HG02678 (cell line): ENCODE measurements around the gene CLIP4.

Experiments
- ATAC-seq: cut with Tn5 transposase; IDR thresholded peaks from one replicate; pipeline ENCODE4 v1.9.1; 2021; ENCODE audit warnings: mild to moderate bottlenecking, moderate library complexity; ENCODE audit not compliant: unreplicated experiment

Gene CLIP4

DNA sequence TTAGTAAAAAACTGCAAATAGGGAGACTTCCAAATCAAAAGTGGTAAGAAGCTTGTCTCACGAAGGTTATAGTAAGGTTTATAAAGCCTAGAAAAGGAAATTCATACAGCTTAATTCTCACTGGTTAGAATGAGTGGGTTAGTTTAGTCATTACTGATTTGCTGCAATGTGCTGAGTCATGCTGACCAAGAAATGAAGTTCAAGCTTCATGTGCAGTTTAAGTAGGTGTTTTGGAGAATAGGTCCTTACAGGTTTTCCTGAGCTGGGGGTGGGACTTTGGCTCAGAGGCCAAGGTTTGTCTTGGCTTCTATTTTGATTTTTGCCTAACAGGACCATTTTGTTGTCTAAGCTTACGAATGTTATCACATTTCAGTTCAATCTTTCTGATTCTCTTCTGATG, 15.1 kb downstream of the CLIP4 start:
- peak; percentile 76 for ATAC-seq

DNA sequence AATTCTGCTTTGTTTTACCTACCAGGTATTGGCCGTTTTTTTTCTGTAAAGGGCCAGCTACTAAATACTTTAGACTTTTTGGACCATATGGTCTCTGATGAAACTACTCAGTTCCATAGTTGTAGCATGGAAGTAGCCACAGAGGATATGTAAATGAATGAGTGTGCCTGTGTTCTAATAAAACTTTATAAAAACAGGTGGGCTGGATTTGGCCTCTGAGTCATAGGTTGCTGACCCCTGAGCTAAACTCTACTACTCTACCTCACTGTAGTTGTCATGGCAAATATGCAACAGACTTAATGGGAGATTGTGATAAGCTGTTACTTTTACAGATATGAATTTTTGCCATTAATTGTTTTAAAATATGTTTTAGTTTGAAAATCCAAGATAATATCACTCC, 19.7 kb downstream of the CLIP4 start:
- no peak for ATAC-seq

GRCh38 chr2:29139152-29139551, 23.9 kb downstream of the CLIP4 start:
- no peak for ATAC-seq

GRCh38 chr2:29139731-29140130, 24.5 kb downstream of the CLIP4 start:
- no peak for ATAC-seq

GRCh38 chr2:29143657-29144056, 28.4 kb downstream of the CLIP4 start:
- no peak for ATAC-seq

- no peak for ATAC-seq
These were observed 31.0 kb downstream of the CLIP4 start for GRCh38 chr2:29146197-29146596.

- ATAC-seq, result no peak
These were observed 32.7 kb downstream of the CLIP4 start for GRCh38 chr2:29147963-29148362.

- ATAC-seq, result no peak
These were observed 39.4 kb downstream of the CLIP4 start for GRCh38 chr2:29154610-29155009.

GRCh38 chr2:29155578-29155977, 40.4 kb downstream of the CLIP4 start:
- no peak for ATAC-seq

GRCh38 chr2:29157131-29157530, 41.9 kb downstream of the CLIP4 start:
- no peak for ATAC-seq

DNA sequence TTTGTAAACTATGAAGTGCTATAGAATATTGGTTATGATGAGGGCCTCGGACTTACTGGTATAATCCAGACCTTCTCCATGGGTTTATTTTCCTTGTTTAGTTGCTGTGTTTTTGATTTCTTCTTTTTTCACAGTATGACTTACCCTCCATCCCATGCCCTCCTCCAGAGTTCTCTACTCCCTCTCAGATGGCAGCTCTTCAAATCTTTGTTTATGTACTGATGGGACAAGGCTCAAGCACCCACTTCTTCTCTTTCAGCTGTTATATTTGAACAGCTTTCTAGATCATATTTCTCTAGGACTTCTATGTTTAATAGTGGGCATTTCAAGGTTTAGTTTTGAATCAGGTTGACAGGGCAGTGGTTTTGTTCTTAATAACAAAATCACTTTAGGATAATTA, 43.9 kb downstream of the CLIP4 start:
- ATAC-seq, result no peak

- ATAC-seq, result no peak
These were observed 45.0 kb downstream of the CLIP4 start for GRCh38 chr2:29160184-29160583.

DNA sequence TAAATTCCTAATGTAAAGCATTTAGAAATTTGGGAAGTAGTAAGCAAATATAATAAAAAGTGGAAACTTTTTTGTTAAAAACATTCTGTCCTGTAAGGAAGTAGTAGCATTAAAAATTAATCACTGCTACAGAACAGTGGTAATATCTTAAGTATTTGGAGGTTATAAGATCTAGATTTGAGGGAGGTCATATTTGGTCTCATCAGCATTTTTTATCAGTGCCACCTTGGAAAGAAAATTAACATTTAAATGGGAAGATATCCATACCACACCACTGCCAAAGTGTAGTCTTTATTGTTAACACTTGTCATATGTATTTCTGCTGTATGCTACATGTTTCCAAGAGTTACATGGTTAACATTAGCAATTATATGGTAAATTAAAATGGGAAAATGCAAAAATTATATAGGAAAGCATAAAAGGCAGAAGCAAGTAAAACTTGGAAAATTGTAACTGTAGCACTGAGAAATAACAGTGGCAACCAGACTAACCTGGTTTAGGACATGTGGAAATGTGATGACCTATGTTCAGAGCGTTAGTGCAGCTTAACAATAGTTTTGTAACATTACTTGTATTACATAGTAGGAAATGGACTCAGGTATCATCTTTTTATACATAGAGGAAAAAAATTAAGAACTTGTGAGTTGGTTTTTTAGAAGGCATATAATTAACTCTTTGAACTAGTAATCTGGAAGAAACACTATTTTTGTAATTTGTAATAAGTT, 47.2 kb downstream of the CLIP4 start:
- no peak for ATAC-seq

GRCh38 chr2:29164091-29164846, 49.1 kb downstream of the CLIP4 start:
- ATAC-seq, result no peak

DNA sequence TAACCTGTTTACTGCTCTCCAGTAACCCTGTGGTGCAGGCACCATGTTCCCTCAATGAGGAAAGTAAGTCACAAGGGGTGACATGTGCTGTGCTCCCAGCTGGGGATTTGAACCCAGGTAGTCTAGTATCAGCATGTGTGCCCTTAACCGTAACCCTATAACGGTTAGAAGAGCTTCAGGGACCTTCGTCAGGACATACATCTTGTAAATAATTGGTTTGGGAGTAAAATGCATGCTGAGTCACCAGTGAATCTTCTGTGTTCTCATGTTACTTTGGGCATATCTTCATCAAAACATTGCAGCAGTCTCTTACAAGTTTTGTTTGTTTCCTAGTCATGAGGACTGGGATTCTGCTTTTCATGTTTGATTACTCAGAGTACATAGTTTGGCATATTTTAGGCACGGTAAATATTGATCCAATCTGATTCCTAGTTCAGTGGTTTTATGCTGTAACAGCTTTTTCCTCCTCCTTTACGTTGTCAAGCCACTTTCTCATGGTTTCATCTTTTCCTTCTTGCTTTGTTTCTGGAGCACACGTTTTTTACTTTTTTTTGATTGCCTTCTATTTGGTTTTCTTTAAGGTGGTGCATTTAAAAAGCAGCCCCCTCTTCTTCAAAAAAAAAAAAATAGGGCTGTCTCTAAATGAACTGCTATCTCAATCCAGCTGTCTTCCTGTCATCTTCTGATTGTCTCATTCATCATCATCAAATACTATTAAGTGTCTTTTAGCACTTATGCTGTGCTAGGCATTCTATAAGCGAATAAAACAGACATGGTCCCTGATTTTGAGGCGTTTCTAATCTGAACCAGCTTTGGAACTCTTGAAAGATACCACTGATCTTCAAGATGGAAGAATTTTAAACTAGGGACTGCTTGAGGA, 50.4 kb downstream of the CLIP4 start:
- no peak for ATAC-seq

DNA sequence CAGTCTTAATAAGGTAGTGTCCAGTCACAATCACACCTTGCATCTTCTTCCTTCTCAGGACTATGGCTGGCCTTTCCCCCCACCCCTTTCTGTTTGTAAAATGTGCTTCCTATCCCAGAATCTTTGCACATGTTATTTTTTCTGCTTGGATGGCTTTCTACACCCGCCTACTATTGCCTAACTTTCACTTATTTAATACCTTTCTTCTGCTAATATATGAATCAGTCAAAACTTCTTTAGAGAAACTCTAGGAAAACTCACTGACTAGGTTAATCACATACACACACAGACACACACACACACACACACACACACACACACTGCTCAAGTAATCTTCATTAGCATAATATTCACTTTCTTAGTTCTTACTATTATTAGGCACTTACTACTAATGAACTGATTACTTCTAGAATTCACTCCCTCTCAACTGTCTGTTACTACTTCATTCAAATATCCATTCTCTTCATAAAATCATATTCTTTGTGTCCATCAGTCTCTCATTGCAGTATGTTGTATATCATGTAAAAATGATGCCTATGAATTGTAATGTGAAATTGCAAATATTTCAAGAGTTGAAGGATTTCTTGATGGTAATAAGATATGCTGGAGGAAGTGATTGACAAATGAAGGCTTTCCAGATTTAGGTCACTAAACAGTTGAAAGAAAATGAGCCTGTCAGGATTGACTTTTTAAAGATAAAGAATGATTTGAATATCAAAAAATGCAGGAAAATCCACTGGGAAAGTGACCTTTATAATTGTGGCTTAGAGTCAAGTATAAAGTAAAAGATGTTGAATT, 51.2 kb downstream of the CLIP4 start:
- no peak for ATAC-seq

GRCh38 chr2:29174937-29175336, 59.7 kb downstream of the CLIP4 start:
- no peak for ATAC-seq

- ATAC-seq, result no peak
These were observed 60.1 kb downstream of the CLIP4 start for GRCh38 chr2:29175338-29175737.

- ATAC-seq, result no peak
These were observed 67.1 kb downstream of the CLIP4 start for GRCh38 chr2:29182334-29182733.

DNA sequence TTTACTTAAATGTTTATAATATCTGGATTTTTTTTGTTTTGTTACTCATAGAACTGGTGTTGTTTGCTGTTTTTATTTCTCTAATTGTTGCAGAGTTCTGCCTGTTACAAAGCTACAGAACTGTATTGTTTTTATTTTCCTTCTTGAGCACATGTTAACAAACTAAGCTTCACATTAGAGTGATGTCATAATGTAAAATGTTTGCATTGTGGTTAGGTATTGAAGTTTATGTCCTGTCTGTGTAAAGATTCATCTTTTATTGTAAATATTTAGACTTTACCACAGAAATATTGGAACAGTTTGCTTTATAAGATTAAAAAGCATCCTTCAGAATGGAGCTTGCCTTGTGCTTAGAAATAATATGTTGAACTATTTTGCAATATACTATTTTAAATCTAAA, 67.7 kb downstream of the CLIP4 start:
- ATAC-seq, result no peak

- no peak for ATAC-seq
These were observed 69.3 kb downstream of the CLIP4 start for GRCh38 chr2:29184531-29184930.
